ENCODE data around the gene TANGO6.

GRCh38 chr16:69031877-69032301, 188.6 kb downstream of the TANGO6 start:
- TF ChIP-seq POLR2A (IDR thresholded peaks at IDR 0.05) (no peak), CTCF (IDR thresholded peaks at IDR 0.05) (no peak)
